ENCODE data around the gene LFNG. TPM values are rescaled to one million over a fixed set of nuclear protein-coding genes. Genes with fewer than 3 reads are reported as not detected.

LFNG gene
- polyA plus RNA-seq, 4 donors, result 10.5 to 39.3 (median 17.5) TPM

GRCh38 chr7:2479276-2480069, 40.1 kb upstream of the LFNG start:
- WGBS, 3 donors, result 67 to 78% (median 77%) methylated on average over 16 of the region's 16 CpGs
- FAIRE-seq, result no peak

GRCh38 chr7:2480070-2480408, 39.5 kb upstream of the LFNG start:
- H3K36me3 ChIP-seq (ENCODE audit: control insufficient read depth in 3 of 3, insufficient read depth in 2 of 3, low read depth in 1 of 3, low read length in 3 of 3), result no peaks in the 10 kb centered on the region
- H3K9me3 ChIP-seq (ENCODE audit: control insufficient read depth in 2 of 2, insufficient read depth in 1 of 2, low read depth in 1 of 2, low read length in 1 of 2), result peaks cover 0 to 12% of the 10 kb centered on the region in 2 donors
- DNase-seq (no peak), FAIRE-seq (no peak)
- peaks cover 2 to 15% (median 3%) of the 10 kb centered on the region in 3 donors for H3K4me1 ChIP-seq (ENCODE audit: control insufficient read depth in 3 of 3, insufficient read depth in 2 of 3, low read depth in 1 of 3, low read length in 2 of 3)
- no peak overlapping the region for H3K27ac ChIP-seq (ENCODE audit: low read depth in 1 of 3, low read length in 2 of 3)
- H3K4me3 ChIP-seq (ENCODE audit: low read depth in 1 of 3, low read length in 3 of 3), result no peak overlapping the region
- peaks cover 0 to 3% (median 0%) of the 10 kb centered on the region in 3 donors for H3K27me3 ChIP-seq (ENCODE audit: control insufficient read depth in 3 of 3, insufficient read depth in 3 of 3, low read length in 3 of 3)
- 57 to 76% (median 71%) methylated on average over 21 of the region's 21 CpGs for WGBS, 3 donors

More at GRCh38 chr7:2479276-2480069, 40.1 kb upstream of the LFNG start:
- H3K9me3 ChIP-seq (ENCODE audit: control insufficient read depth in 2 of 2, insufficient read depth in 1 of 2, low read depth in 1 of 2, low read length in 1 of 2), result peaks cover 0 to 12% of the 10 kb centered on the region in 2 donors
- peaks cover 2 to 15% (median 3%) of the 10 kb centered on the region in 3 donors for H3K4me1 ChIP-seq (ENCODE audit: control insufficient read depth in 3 of 3, insufficient read depth in 2 of 3, low read depth in 1 of 3, low read length in 2 of 3)
- no peaks in the 10 kb centered on the region for H3K36me3 ChIP-seq (ENCODE audit: control insufficient read depth in 3 of 3, insufficient read depth in 2 of 3, low read depth in 1 of 3, low read length in 3 of 3)
- DNase-seq, result no peak
- H3K4me3 ChIP-seq (ENCODE audit: low read depth in 1 of 3, low read length in 3 of 3), result no peak overlapping the region
- H3K27me3 ChIP-seq (ENCODE audit: control insufficient read depth in 3 of 3, insufficient read depth in 3 of 3, low read length in 3 of 3), result peaks cover 0 to 3% (median 0%) of the 10 kb centered on the region in 3 donors
- H3K27ac ChIP-seq (ENCODE audit: low read depth in 1 of 3, low read length in 2 of 3), result no peak overlapping the region

GRCh38 chr7:2481195-2481594, 38.4 kb upstream of the LFNG start:
- Histone ChIP-seq H3K4me3 (ENCODE audit: low read depth in 1 of 3, low read length in 3 of 3) (no peak overlapping the region), H3K27ac (ENCODE audit: low read depth in 1 of 3, low read length in 2 of 3) (no peak overlapping the region), H3K9me3 (ENCODE audit: control insufficient read depth in 2 of 2, insufficient read depth in 1 of 2, low read depth in 1 of 2, low read length in 1 of 2) (peaks cover 0 to 12% of the 10 kb centered on the region in 2 donors), H3K27me3 (ENCODE audit: control insufficient read depth in 3 of 3, insufficient read depth in 3 of 3, low read length in 3 of 3) (peaks cover 0 to 3% (median 0%) of the 10 kb centered on the region in 3 donors), H3K4me1 (ENCODE audit: control insufficient read depth in 3 of 3, insufficient read depth in 2 of 3, low read depth in 1 of 3, low read length in 2 of 3) (peaks cover 2 to 15% (median 3%) of the 10 kb centered on the region in 3 donors), H3K36me3 (ENCODE audit: control insufficient read depth in 3 of 3, insufficient read depth in 2 of 3, low read depth in 1 of 3, low read length in 3 of 3) (no peaks in the 10 kb centered on the region)
- FAIRE-seq, result no peak
- DNase-seq, result no peak
- 65 to 88% (median 79%) methylated on average over 4 of the region's 4 CpGs for WGBS, 3 donors

GRCh38 chr7:2482725-2483451, 36.7 kb upstream of the LFNG start:
- WGBS, 3 donors, result 82 to 85% (median 83%) methylated on average over 10 of the region's 10 CpGs
- peaks cover 2 to 15% (median 3%) of the 10 kb centered on the region in 3 donors for H3K4me1 ChIP-seq (ENCODE audit: control insufficient read depth in 3 of 3, insufficient read depth in 2 of 3, low read depth in 1 of 3, low read length in 2 of 3)
- H3K27ac ChIP-seq (ENCODE audit: low read depth in 1 of 3, low read length in 2 of 3), result no peak overlapping the region
- H3K9me3 ChIP-seq (ENCODE audit: control insufficient read depth in 2 of 2, insufficient read depth in 1 of 2, low read depth in 1 of 2, low read length in 1 of 2), result peaks cover 0 to 12% of the 10 kb centered on the region in 2 donors
- no peaks in the 10 kb centered on the region for H3K36me3 ChIP-seq (ENCODE audit: control insufficient read depth in 3 of 3, insufficient read depth in 2 of 3, low read depth in 1 of 3, low read length in 3 of 3)
- FAIRE-seq (no peak), DNase-seq (no peak)
- no peak overlapping the region for H3K4me3 ChIP-seq (ENCODE audit: low read depth in 1 of 3, low read length in 3 of 3)
- H3K27me3 ChIP-seq (ENCODE audit: control insufficient read depth in 3 of 3, insufficient read depth in 3 of 3, low read length in 3 of 3), result peaks cover 0 to 3% (median 2%) of the 10 kb centered on the region in 3 donors

- 63 to 69% (median 64%) methylated on average over 5 of the region's 5 CpGs for WGBS, 3 donors
- no peak overlapping the region for H3K27ac ChIP-seq (ENCODE audit: low read depth in 1 of 3, low read length in 2 of 3)
- no peaks in the 10 kb centered on the region for H3K36me3 ChIP-seq (ENCODE audit: control insufficient read depth in 3 of 3, insufficient read depth in 2 of 3, low read depth in 1 of 3, low read length in 3 of 3)
- H3K27me3 ChIP-seq (ENCODE audit: control insufficient read depth in 3 of 3, insufficient read depth in 3 of 3, low read length in 3 of 3), result peaks cover 0 to 3% (median 2%) of the 10 kb centered on the region in 3 donors
- no peak overlapping the region for H3K4me3 ChIP-seq (ENCODE audit: low read depth in 1 of 3, low read length in 3 of 3)
- H3K4me1 ChIP-seq (ENCODE audit: control insufficient read depth in 3 of 3, insufficient read depth in 2 of 3, low read depth in 1 of 3, low read length in 2 of 3), result peaks cover 0 to 13% (median 3%) of the 10 kb centered on the region in 3 donors
- H3K9me3 ChIP-seq (ENCODE audit: control insufficient read depth in 2 of 2, insufficient read depth in 1 of 2, low read depth in 1 of 2, low read length in 1 of 2), result peaks cover 0 to 12% of the 10 kb centered on the region in 2 donors
- FAIRE-seq (no peak), DNase-seq (no peak)
These were observed 36.1 kb upstream of the LFNG start for GRCh38 chr7:2483494-2483893.

GRCh38 chr7:2484868-2485267, 34.7 kb upstream of the LFNG start:
- WGBS, 3 donors, result 81 to 84% (median 82%) methylated on average over 11 to 12 of the region's 12 CpGs
- FAIRE-seq (no peak), DNase-seq (no peak)
- H3K36me3 ChIP-seq (ENCODE audit: control insufficient read depth in 3 of 3, insufficient read depth in 2 of 3, low read depth in 1 of 3, low read length in 3 of 3), result no peaks in the 10 kb centered on the region
- peaks cover 0 to 12% of the 10 kb centered on the region in 2 donors for H3K9me3 ChIP-seq (ENCODE audit: control insufficient read depth in 2 of 2, insufficient read depth in 1 of 2, low read depth in 1 of 2, low read length in 1 of 2)
- H3K27ac ChIP-seq (ENCODE audit: low read depth in 1 of 3, low read length in 2 of 3), result no peak overlapping the region
- H3K4me3 ChIP-seq (ENCODE audit: low read depth in 1 of 3, low read length in 3 of 3), result no peak overlapping the region
- peaks cover 0 to 9% (median 0%) of the 10 kb centered on the region in 3 donors for H3K4me1 ChIP-seq (ENCODE audit: control insufficient read depth in 3 of 3, insufficient read depth in 2 of 3, low read depth in 1 of 3, low read length in 2 of 3)
- peaks cover 0 to 2% (median 0%) of the 10 kb centered on the region in 3 donors for H3K27me3 ChIP-seq (ENCODE audit: control insufficient read depth in 3 of 3, insufficient read depth in 3 of 3, low read length in 3 of 3)

- no peak for DNase-seq
- Histone ChIP-seq H3K27ac (ENCODE audit: low read depth in 1 of 3, low read length in 2 of 3) (no peak overlapping the region), H3K36me3 (ENCODE audit: control insufficient read depth in 3 of 3, insufficient read depth in 2 of 3, low read depth in 1 of 3, low read length in 3 of 3) (no peaks in the 10 kb centered on the region), H3K4me1 (ENCODE audit: control insufficient read depth in 3 of 3, insufficient read depth in 2 of 3, low read depth in 1 of 3, low read length in 2 of 3) (peaks cover 0 to 9% (median 0%) of the 10 kb centered on the region in 3 donors), H3K27me3 (ENCODE audit: control insufficient read depth in 3 of 3, insufficient read depth in 3 of 3, low read length in 3 of 3) (peaks cover 0 to 2% (median 0%) of the 10 kb centered on the region in 3 donors), H3K4me3 (ENCODE audit: low read depth in 1 of 3, low read length in 3 of 3) (no peak overlapping the region), H3K9me3 (ENCODE audit: control insufficient read depth in 2 of 2, insufficient read depth in 1 of 2, low read depth in 1 of 2, low read length in 1 of 2) (peaks cover 0 to 9% of the 10 kb centered on the region in 2 donors)
- 58 to 74% (median 71%) methylated on average over 14 of the region's 14 CpGs for WGBS, 3 donors
- FAIRE-seq, result no peak
These were observed 31.8 kb upstream of the LFNG start for GRCh38 chr7:2487586-2488271.

GRCh38 chr7:2488272-2488645, 31.3 kb upstream of the LFNG start:
- 71 to 73% (median 71%) methylated on average over 8 of the region's 8 CpGs for WGBS, 3 donors
- FAIRE-seq (no peak), DNase-seq (no peak)
- H3K4me1 ChIP-seq (ENCODE audit: control insufficient read depth in 3 of 3, insufficient read depth in 2 of 3, low read depth in 1 of 3, low read length in 2 of 3), result peaks cover 0 to 9% (median 0%) of the 10 kb centered on the region in 3 donors
- peaks cover 0 to 6% (median 0%) of the 10 kb centered on the region in 3 donors for H3K27me3 ChIP-seq (ENCODE audit: control insufficient read depth in 3 of 3, insufficient read depth in 3 of 3, low read length in 3 of 3)
- no peak overlapping the region for H3K4me3 ChIP-seq (ENCODE audit: low read depth in 1 of 3, low read length in 3 of 3)
- peaks cover 0 to 4% of the 10 kb centered on the region in 2 donors for H3K9me3 ChIP-seq (ENCODE audit: control insufficient read depth in 2 of 2, insufficient read depth in 1 of 2, low read depth in 1 of 2, low read length in 1 of 2)
- H3K27ac ChIP-seq (ENCODE audit: low read depth in 1 of 3, low read length in 2 of 3), result no peak overlapping the region
- no peaks in the 10 kb centered on the region for H3K36me3 ChIP-seq (ENCODE audit: control insufficient read depth in 3 of 3, insufficient read depth in 2 of 3, low read depth in 1 of 3, low read length in 3 of 3)
